Kasumi-1 (cell line): ENCODE data around the gene AQP1.
A peak's percentile ranks its signal among the peaks of the same experiment; 100 is the strongest.

Experiments
- DNase-seq, 2 experiments: peaks; one replicate each; lab custom pipeline; 2025; lab: John Stamatoyannopoulos, UW

AQP1 gene

GRCh38 chr7:30935569-30935877 is 23.9 kb downstream of the AQP1 start:
- DNase-seq, result no peak

- no peak for DNase-seq
Observed at GRCh38 chr7:30936650-30937245, 25.1 kb downstream of the AQP1 start.

GRCh38 chr7:30937416-30937815 is 25.8 kb downstream of the AQP1 start:
- no peak for DNase-seq

- peak; percentile 44 to 60 for DNase-seq
Observed at GRCh38 chr7:30938435-30939316, 27.0 kb downstream of the AQP1 start.

GRCh38 chr7:30941582-30942323 is 30.1 kb downstream of the AQP1 start:
- DNase-seq, result no peak

- DNase-seq, result no peak
Observed at GRCh38 chr7:30950197-30950596, 38.5 kb downstream of the AQP1 start.

GRCh38 chr7:30954914-30955313 is 43.3 kb downstream of the AQP1 start:
- no peak for DNase-seq

GRCh38 chr7:30956704-30957103 is 45.1 kb downstream of the AQP1 start:
- DNase-seq, result no peak

- no peak for DNase-seq
Observed at GRCh38 chr7:30963842-30964241, 52.2 kb downstream of the AQP1 start, which contains the start of gene GHRHR. Gene GHRHR (plus strand): TSS chr7:30963953. CDS start chr7:30964069, 116 bp downstream.

GRCh38 chr7:30965372-30965771 is 53.7 kb downstream of the AQP1 start:
- no peak for DNase-seq

- DNase-seq, result no peak
Observed at GRCh38 chr7:30965883-30966282, 54.2 kb downstream of the AQP1 start.

GRCh38 chr7:30968294-30968693 is 56.6 kb downstream of the AQP1 start:
- no peak for DNase-seq

- DNase-seq, result no peak
Observed at GRCh38 chr7:30968747-30969603, 57.3 kb downstream of the AQP1 start.

GRCh38 chr7:30969604-30969970 is 57.9 kb downstream of the AQP1 start:
- no peak for DNase-seq

GRCh38 chr7:30970074-30970473 is 58.4 kb downstream of the AQP1 start:
- DNase-seq, result no peak

GRCh38 chr7:30970594-30971094 is 59.0 kb downstream of the AQP1 start:
- DNase-seq, result no peak

GRCh38 chr7:30971440-30971839 is 59.8 kb downstream of the AQP1 start:
- no peak for DNase-seq

- DNase-seq, result no peak
Observed at GRCh38 chr7:30971840-30972563, 60.3 kb downstream of the AQP1 start.

GRCh38 chr7:30973292-30973691 is 61.6 kb downstream of the AQP1 start:
- DNase-seq, result no peak

GRCh38 chr7:30973791-30974604 is 62.3 kb downstream of the AQP1 start:
- DNase-seq, result no peak
